Esophagus squamous epithelium (tissue), 5 donors: ENCODE data around the gene S100G. TPM values are rescaled to one million over a fixed set of nuclear protein-coding genes. Genes with fewer than 3 reads are reported as not detected.
"Not testable (repeated sequence)": the region's sequence is repeated elsewhere in the genome, so short reads cannot be mapped to it uniquely, and the experiment has no call there.

ENCODE experiments used
- DNase-seq: peaks from one replicate; lab custom pipeline; 2025; lab: John Stamatoyannopoulos, UW
- H3K27ac ChIP-seq, 4 donors: fragments of 200-600 bp; sonication (generic); one replicate each; pipeline ENCODE4 v1.5.1; 2016 to 2019; ENCODE audit warnings: mild to moderate bottlenecking in 1 of 4
- H3K27me3 ChIP-seq, 4 donors: fragments of 200-600 bp; sonication (generic); 1 replicate in 3 of 4; 2 replicates in 1 of 4; pipeline versions ENCODE4 v1.5.1 to v1.6.0; 2017 to 2021; ENCODE audit warnings: antibody characterized with exemption in 1 of 4
- H3K36me3 ChIP-seq, 3 donors: fragments of 200-600 bp; sonication (generic); one replicate each; pipeline ENCODE4 v1.5.1; 2016 to 2019
- H3K4me1 ChIP-seq, 3 donors: fragments of 200-600 bp; sonication (generic); one replicate each; pipeline ENCODE4 v1.5.1; 2017 to 2019
- H3K4me3 ChIP-seq, 4 donors: fragments of 200-600 bp; sonication (generic); 1 replicate in 3 of 4; 2 replicates in 1 of 4; pipeline ENCODE4 v1.5.1; 2016 to 2019; ENCODE audit warnings: mild to moderate bottlenecking in 2 of 4, moderate library complexity in 1 of 4
- H3K9me3 ChIP-seq, 3 donors: fragments of 200-600 bp; sonication (generic); one replicate each; pipeline ENCODE4 v1.5.1; 2016 to 2019
- CTCF ChIP-seq, 6 experiments: fragments of 450-650 bp in 4 of 6; fragments of 200-600 bp in 2 of 6; sonication (generic) in 2 of 6; IDR thresholded peaks; one replicate each; pipeline ENCODE4 v1.5.1; 2016 to 2019; ENCODE audit warnings: antibody characterized with exemption in 6 of 6, mild to moderate bottlenecking in 4 of 6, moderate library complexity in 4 of 6
- POLR2A ChIP-seq, 4 donors: fragments of 450-650 bp; IDR thresholded peaks; one replicate each; pipeline ENCODE4 v1.6.1; 2017; ENCODE audit warnings: antibody characterized with exemption in 4 of 4, mild to moderate bottlenecking in 4 of 4, moderate library complexity in 3 of 4
- WGBS, 2 donors: methylation state at CpG; one replicate each; pipeline ENCODE4 v1.1.5; 2018; 5-methylcytosine and 5-hydroxymethylcytosine counted together
- intact Hi-C: fragments of 100-400 bp; cut with DNase I; formaldehyde crosslinking; loops from one replicate; pipeline ENCODE4 v1.15.0; 2022
- total RNA-seq, 4 donors: library from RNA; depleted of rRNA; stranded (reverse); fragments of >200 nt; gene quantifications; one replicate each; pipeline ENCODE4 v1.1.0, GENCODE V29; 2016
- donor health status: DM: yes; HTN: yes; CAD: no.

S100G gene
- total RNA-seq, 4 donors from 2014 or later: not detected

GRCh38 chrX:16618422-16618821, 31.5 kb upstream of the S100G start:
- Histone ChIP-seq H3K27ac (no peak overlapping the region), H3K36me3 (peaks cover 0 to 35% (median 0%) of the 10 kb centered on the region in 3 donors), H3K9me3 (no peaks in the 10 kb centered on the region), H3K4me3 (no peak overlapping the region), H3K27me3 (no peaks in the 10 kb centered on the region), H3K4me1 (no peaks in the 10 kb centered on the region)
- intact Hi-C loops: no loop called here
- no peak for DNase-seq
- 87 to 100% methylated on average over 1 of the region's 1 CpG for WGBS, 2 donors
- TF ChIP-seq POLR2A (IDR thresholded peaks at IDR 0.05) (no peak), CTCF (IDR thresholded peaks at IDR 0.05) (no peak)

GRCh38 chrX:16619024-16619423, 30.9 kb upstream of the S100G start:
- TF ChIP-seq POLR2A (IDR thresholded peaks at IDR 0.05): no peak
- no peak for TF ChIP-seq CTCF (IDR thresholded peaks at IDR 0.05)
- intact Hi-C loops: no loop called here
- 78 to 94% methylated on average over 2 of the region's 2 CpGs for WGBS, 2 donors
- Histone ChIP-seq H3K4me3 (no peak overlapping the region), H3K9me3 (no peaks in the 10 kb centered on the region), H3K27me3 (no peaks in the 10 kb centered on the region), H3K27ac (no peak overlapping the region), H3K36me3 (peaks cover 0 to 33% (median 0%) of the 10 kb centered on the region in 3 donors), H3K4me1 (no peaks in the 10 kb centered on the region)
- no peak for DNase-seq

- 40 to 65% methylated on average over 5 to 6 of the region's 6 CpGs for WGBS, 2 donors
- H3K4me3 ChIP-seq, H3K36me3 ChIP-seq, H3K27me3 ChIP-seq, H3K4me1 ChIP-seq, H3K27ac ChIP-seq, intact Hi-C loops, H3K9me3 ChIP-seq, DNase-seq: not testable (repeated sequence)
Measured at GRCh38 chrX:16628511-16628910, 21.4 kb upstream of the S100G start.

- DNase-seq: no peak
- 56 to 74% methylated on average over 3 to 12 of the region's 17 CpGs for WGBS, 2 donors
- H3K36me3 ChIP-seq: no peaks in the 10 kb centered on the region
- TF ChIP-seq CTCF (IDR thresholded peaks at IDR 0.05) (no peak), POLR2A (IDR thresholded peaks at IDR 0.05) (no peak)
- no peaks in the 10 kb centered on the region for H3K4me1 ChIP-seq
- intact Hi-C loops: no loop called here
- no peak overlapping the region for H3K27ac ChIP-seq
- no peaks in the 10 kb centered on the region for H3K27me3 ChIP-seq
- no peaks in the 10 kb centered on the region for H3K9me3 ChIP-seq
- no peak overlapping the region for H3K4me3 ChIP-seq
Measured at GRCh38 chrX:16628946-16629595, 20.9 kb upstream of the S100G start.

- Histone ChIP-seq H3K9me3 (no peaks in the 10 kb centered on the region), H3K4me1 (no peaks in the 10 kb centered on the region), H3K4me3 (no peak overlapping the region), H3K27me3 (no peaks in the 10 kb centered on the region), H3K36me3 (no peaks in the 10 kb centered on the region), H3K27ac (no peak overlapping the region)
- TF ChIP-seq CTCF (IDR thresholded peaks at IDR 0.05) (no peak), POLR2A (IDR thresholded peaks at IDR 0.05) (no peak)
- WGBS, 2 donors: 70 to 86% methylated on average over 4 of the region's 4 CpGs
- intact Hi-C loops: no loop called here
- DNase-seq: no peak
Measured at GRCh38 chrX:16629909-16630308, 20.0 kb upstream of the S100G start.
